ENCODE results near the gene TIMM13.

Gene TIMM13

GRCh38 chr19:2382530-2383222 is 44.7 kb downstream of the TIMM13 start:
- no peak for DNase-seq (ENCODE audit: low read depth)

DNA sequence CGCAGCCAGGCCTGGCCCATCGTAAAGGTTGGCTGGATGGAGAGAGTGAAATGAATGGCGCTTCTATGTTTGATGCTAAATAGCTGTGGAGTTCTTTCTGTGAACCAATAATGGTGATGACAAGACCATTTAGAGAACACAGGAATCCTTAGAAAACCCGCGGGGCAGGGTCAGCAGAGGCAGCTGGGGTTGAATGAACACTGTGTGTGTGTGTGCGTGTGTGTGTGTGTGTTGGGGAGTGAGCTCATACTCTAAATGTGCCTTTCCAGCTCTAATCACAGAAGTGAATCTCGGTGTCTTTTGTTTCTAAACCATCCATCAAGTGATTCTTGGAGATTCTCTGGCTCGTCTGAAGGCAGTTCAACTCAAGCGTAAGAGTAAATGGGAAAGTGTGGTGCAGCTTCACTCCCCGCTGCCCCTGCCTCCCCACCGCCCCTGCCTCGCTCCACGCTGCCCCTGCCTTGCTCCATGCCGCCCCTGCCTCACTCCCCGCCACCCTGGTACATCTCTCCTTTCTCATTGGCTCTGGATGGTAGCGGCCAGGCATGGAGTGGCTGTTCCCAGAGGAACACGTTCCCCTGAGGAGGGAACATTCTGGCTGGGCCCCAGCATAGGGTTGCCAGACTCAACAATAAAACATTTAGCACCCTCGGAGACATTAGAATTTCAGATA is 46.1 kb downstream of the TIMM13 start:
- DNase-seq (ENCODE audit: low read depth), result no peak

- DNase-seq (ENCODE audit: low read depth), result no peak
Measured at GRCh38 chr19:2380567-2380966, 46.8 kb downstream of the TIMM13 start.

- DNase-seq (ENCODE audit: low read depth), result no peak
Measured at GRCh38 chr19:2376784-2377519, 50.4 kb downstream of the TIMM13 start.
